Thyroid gland (tissue), 4 donors: ENCODE measurements around the gene FXYD3.

ENCODE experiments used
- POLR2A ChIP-seq, 2 donors: fragments of 450-650 bp; IDR thresholded peaks; one replicate each; pipeline ENCODE4 v1.6.1; 2017; ENCODE audit warnings: antibody characterized with exemption in 2 of 2, mild to moderate bottlenecking in 2 of 2, moderate library complexity in 1 of 2
- TF ChIP-seq, protein P1 (sequence below), 6 experiments: fragments of 200-600 bp in 3 of 6; fragments of 450-650 bp in 3 of 6; sonication (generic) in 3 of 6; IDR thresholded peaks; one replicate each; pipeline ENCODE4 v1.5.1; 2016 to 2019; ENCODE audit warnings: antibody characterized with exemption in 6 of 6, mild to moderate bottlenecking in 2 of 6, inconsistent platforms in 1 of 6, moderate library complexity in 1 of 6

DNA sequence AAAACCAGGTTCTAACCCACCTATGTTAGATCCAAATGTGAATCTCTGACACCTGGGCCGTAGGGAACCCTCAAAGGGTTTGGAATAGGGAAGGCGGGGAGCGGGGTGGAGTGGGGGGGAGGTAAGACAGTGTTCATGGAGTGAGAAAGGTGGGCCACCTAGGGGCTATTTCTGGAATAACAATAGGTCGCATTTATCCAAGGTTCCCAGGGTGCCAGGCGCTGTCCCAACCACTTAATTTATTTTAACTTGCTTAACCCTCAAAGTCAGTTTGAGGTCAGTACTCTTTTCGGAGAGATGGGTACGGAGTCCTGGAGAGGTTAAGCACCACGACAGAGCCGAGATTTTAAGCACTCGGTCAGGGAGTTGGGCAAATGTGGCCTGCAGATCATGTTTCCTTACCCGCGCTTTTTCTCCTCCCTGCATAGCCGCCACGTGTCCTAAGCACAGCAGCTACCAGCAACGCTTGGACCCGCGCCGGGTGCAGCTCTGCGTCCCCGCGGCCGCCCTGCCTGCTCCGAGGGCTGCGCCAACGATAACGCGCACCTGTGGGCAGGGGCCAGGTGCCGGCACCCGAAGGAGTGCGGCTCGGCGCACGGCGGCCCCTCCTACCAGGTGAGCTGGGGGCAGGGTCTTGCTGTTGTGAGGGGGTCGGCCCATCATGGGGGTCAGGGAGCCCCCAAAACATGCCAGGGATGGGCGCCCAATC is 25.0 kb upstream of the FXYD3 start:
- TF ChIP-seq, protein P1, sequence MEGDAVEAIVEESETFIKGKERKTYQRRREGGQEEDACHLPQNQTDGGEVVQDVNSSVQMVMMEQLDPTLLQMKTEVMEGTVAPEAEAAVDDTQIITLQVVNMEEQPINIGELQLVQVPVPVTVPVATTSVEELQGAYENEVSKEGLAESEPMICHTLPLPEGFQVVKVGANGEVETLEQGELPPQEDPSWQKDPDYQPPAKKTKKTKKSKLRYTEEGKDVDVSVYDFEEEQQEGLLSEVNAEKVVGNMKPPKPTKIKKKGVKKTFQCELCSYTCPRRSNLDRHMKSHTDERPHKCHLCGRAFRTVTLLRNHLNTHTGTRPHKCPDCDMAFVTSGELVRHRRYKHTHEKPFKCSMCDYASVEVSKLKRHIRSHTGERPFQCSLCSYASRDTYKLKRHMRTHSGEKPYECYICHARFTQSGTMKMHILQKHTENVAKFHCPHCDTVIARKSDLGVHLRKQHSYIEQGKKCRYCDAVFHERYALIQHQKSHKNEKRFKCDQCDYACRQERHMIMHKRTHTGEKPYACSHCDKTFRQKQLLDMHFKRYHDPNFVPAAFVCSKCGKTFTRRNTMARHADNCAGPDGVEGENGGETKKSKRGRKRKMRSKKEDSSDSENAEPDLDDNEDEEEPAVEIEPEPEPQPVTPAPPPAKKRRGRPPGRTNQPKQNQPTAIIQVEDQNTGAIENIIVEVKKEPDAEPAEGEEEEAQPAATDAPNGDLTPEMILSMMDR (IDR thresholded peaks at IDR 0.05) = peak in 5 of 6 experiments; percentile 15 to 69 (median 53)
- TF ChIP-seq POLR2A (IDR thresholded peaks at IDR 0.05) = no peak
